Stimulated activated naive B cell treated with anti-CD40 and anti-IgM and Interleukin-4, amounts not matched to agents 10 μg/mL and 1 μg/mL and 100 μg/mL, for 72 hours (primary cell): Measurements from ENCODE around the gene VKORC1.
A peak's percentile ranks its signal among the peaks of the same experiment; 100 is the strongest.

Experiments
- ATAC-seq, 2 donors: fragments of 150-1000 bp; cut with Tn5 transposase; replicated peaks; 2 replicates each; pipeline ENCODE4 v1.10.0; 2021; ENCODE audit warnings: moderate library complexity in 1 of 2
- DNase-seq: peaks from one replicate; pipeline ENCODE4 v3.0.0; 2021
- H3K27ac Mint-ChIP-seq: one replicate; pipeline ENCODE4 v1.8.0; 2022; ENCODE audit warnings: mild to moderate bottlenecking, mixed read lengths
- H3K27me3 Mint-ChIP-seq, 2 donors: one replicate each; pipeline ENCODE4 v1.8.0; 2022; ENCODE audit warnings: mixed read lengths in 2 of 2
- H3K36me3 Mint-ChIP-seq, 2 donors: one replicate each; pipeline ENCODE4 v1.8.0; 2022; ENCODE audit warnings: mixed read lengths in 2 of 2, mild to moderate bottlenecking in 1 of 2
- H3K4me1 Mint-ChIP-seq, 2 donors: one replicate each; pipeline ENCODE4 v1.8.0; 2022; ENCODE audit warnings: mixed read lengths in 2 of 2, mild to moderate bottlenecking in 1 of 2
- H3K4me3 Mint-ChIP-seq, 2 donors: one replicate each; pipeline ENCODE4 v1.8.0; 2022; ENCODE audit warnings: mild to moderate bottlenecking in 2 of 2, mixed read lengths in 2 of 2, moderate library complexity in 1 of 2
- H3K9me3 Mint-ChIP-seq, 2 donors: one replicate each; pipeline ENCODE4 v1.8.0; 2022; ENCODE audit warnings: mixed read lengths in 2 of 2, mild to moderate bottlenecking in 1 of 2

Gene VKORC1

GRCh38 chr16:31061126-31061812 lies 33.3 kb downstream of the VKORC1 start:
- no peak for DNase-seq
- H3K4me1 Mint-ChIP-seq, result peaks cover 13 to 27% of the 10 kb centered on the region in 2 donors
- no peak for ATAC-seq
- H3K9me3 Mint-ChIP-seq, result no peaks in the 10 kb centered on the region
- H3K27ac Mint-ChIP-seq, result no peak overlapping the region
- no peaks in the 10 kb centered on the region for H3K27me3 Mint-ChIP-seq
- no peak overlapping the region for H3K4me3 Mint-ChIP-seq
- H3K36me3 Mint-ChIP-seq, result peaks cover 41 to 60% of the 10 kb centered on the region in 2 donors

DNA sequence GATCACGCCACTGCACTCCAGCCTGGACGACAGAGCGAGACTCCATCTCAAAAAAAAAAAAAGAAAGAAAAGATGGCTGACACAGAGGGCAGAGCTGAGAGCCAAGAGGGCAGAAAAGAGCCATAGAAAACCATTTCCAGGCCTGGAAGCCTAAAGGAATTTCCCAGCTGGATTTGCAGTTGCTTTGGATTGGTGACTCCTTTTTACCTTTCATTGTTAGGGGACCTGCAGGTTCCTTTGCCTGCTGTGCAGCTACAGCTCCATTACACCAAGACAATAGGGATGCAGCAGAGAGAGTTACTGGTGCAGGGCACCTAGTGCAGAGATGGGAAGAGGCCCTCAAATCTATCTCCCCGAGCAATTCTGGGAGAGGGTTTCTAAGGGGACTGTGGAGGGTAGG lies 39.0 kb downstream of the VKORC1 start:
- H3K27ac Mint-ChIP-seq, result no peak overlapping the region
- H3K4me3 Mint-ChIP-seq, result no peak overlapping the region
- H3K9me3 Mint-ChIP-seq, result no peaks in the 10 kb centered on the region
- peaks cover 0 to 1% of the 10 kb centered on the region in 2 donors for H3K4me1 Mint-ChIP-seq
- no peaks in the 10 kb centered on the region for H3K27me3 Mint-ChIP-seq
- ATAC-seq (no peak), DNase-seq (no peak)
- H3K36me3 Mint-ChIP-seq, result peaks cover 11 to 26% of the 10 kb centered on the region in 2 donors

- Mint-ChIP-seq H3K27me3 (no peaks in the 10 kb centered on the region), H3K4me3 (no peak overlapping the region), H3K27ac (no peak overlapping the region), H3K4me1 (peaks cover 0 to 4% of the 10 kb centered on the region in 2 donors), H3K9me3 (no peaks in the 10 kb centered on the region), H3K36me3 (peaks cover 4 to 13% of the 10 kb centered on the region in 2 donors)
- ATAC-seq (peak; percentile 36 to 42), DNase-seq (no peak)
These were observed 42.5 kb downstream of the VKORC1 start for GRCh38 chr16:31052114-31052513.

- DNase-seq, result no peak
These were observed 44.1 kb downstream of the VKORC1 start for GRCh38 chr16:31050280-31051030.

DNA sequence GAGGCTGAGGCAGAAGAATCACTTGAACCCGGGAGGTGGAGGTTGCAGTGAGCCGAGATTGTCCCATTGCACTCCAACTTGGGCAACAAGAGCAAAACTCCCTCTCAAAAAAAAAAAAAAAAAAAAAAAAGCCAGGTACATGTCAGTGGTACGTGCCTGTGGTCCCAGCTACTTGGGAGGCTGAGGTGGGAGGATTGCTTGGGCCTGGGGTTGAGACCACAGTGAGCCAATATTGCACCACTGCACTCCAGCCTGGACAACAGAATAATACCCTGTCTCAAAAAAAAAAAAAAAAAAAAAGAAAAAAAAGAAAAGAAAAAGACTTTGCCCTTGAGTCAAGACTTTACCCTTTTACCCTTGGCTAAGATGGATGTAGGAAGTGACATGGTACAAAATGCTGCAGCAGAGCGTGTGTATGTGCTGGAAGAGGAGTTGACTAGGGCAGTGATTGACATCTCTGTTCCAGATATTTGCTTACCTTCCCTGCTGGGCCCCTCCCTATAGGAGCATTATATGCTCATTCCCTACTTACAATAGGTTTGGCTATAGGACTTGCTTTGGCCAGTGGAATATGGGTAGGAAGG lies 50.6 kb downstream of the VKORC1 start:
- no peak for DNase-seq
- Mint-ChIP-seq H3K9me3 (no peaks in the 10 kb centered on the region), H3K27ac (no peak overlapping the region), H3K36me3 (peaks cover 16 to 27% of the 10 kb centered on the region in 2 donors), H3K27me3 (no peaks in the 10 kb centered on the region), H3K4me3 (no peak overlapping the region), H3K4me1 (peaks cover 0 to 2% of the 10 kb centered on the region in 2 donors)
- no peak for ATAC-seq

More at GRCh38 chr16:31050280-31051030, 44.1 kb downstream of the VKORC1 start:
- Mint-ChIP-seq H3K4me3 (no peak overlapping the region), H3K4me1 (peaks cover 0 to 4% of the 10 kb centered on the region in 2 donors), H3K9me3 (no peaks in the 10 kb centered on the region), H3K27ac (no peak overlapping the region), H3K27me3 (no peaks in the 10 kb centered on the region), H3K36me3 (no peaks in the 10 kb centered on the region)
- ATAC-seq, result no peak

GRCh38 chr16:31043352-31043751 lies 51.2 kb downstream of the VKORC1 start:
- H3K4me1 Mint-ChIP-seq, result peaks cover 0 to 2% of the 10 kb centered on the region in 2 donors
- DNase-seq (no peak), ATAC-seq (no peak)
- H3K27ac Mint-ChIP-seq, result no peak overlapping the region
- H3K9me3 Mint-ChIP-seq, result no peaks in the 10 kb centered on the region
- H3K36me3 Mint-ChIP-seq, result peaks cover 21 to 33% of the 10 kb centered on the region in 2 donors
- H3K4me3 Mint-ChIP-seq, result no peak overlapping the region
- no peaks in the 10 kb centered on the region for H3K27me3 Mint-ChIP-seq

- Mint-ChIP-seq H3K9me3 (no peaks in the 10 kb centered on the region), H3K4me3 (no peak overlapping the region), H3K36me3 (peaks cover 26 to 34% of the 10 kb centered on the region in 2 donors), H3K27me3 (no peaks in the 10 kb centered on the region), H3K4me1 (peaks cover 0 to 2% of the 10 kb centered on the region in 2 donors), H3K27ac (peak overlapping the region; percentile 37)
- DNase-seq (no peak), ATAC-seq (no peak)
These were observed 51.7 kb downstream of the VKORC1 start for GRCh38 chr16:31042866-31043265.
